Measurements from ENCODE around the gene PCDHA9.
"Not testable (repeated sequence)": the region's sequence is repeated elsewhere in the genome, so short reads cannot be mapped to it uniquely, and the experiment has no call there.

Gene PCDHA9

GRCh38 chr5:140848139-140849102 is at the start of gene PCDHA9:
Gene PCDHA9, plus strand, starts transcription at chr5:140848382. Its CDS starts 114 bp downstream, at chr5:140848496.
- DNase-seq: not testable (repeated sequence)

- no peak for DNase-seq
Observed at GRCh38 chr5:140800816-140801493, 47.2 kb upstream of the PCDHA9 start, which contains the start of gene PCDHA3. Gene PCDHA3, plus strand, starts transcription at chr5:140801057.

DNA sequence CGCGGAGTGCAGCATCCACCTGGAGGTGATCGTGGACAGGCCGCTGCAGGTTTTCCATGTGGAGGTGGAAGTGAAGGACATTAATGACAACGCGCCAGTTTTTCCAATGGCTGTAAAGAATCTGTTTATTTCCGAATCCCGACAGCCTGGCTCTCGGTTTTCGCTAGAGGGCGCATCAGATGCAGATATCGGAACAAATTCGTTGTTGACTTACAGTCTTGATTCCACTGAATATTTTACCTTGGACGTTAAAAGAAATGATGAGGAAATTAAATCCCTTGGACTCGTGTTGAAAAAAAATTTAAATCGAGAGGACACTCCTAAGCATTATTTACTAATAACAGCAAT is 46.7 kb upstream of the PCDHA9 start:
- no peak for DNase-seq

DNA sequence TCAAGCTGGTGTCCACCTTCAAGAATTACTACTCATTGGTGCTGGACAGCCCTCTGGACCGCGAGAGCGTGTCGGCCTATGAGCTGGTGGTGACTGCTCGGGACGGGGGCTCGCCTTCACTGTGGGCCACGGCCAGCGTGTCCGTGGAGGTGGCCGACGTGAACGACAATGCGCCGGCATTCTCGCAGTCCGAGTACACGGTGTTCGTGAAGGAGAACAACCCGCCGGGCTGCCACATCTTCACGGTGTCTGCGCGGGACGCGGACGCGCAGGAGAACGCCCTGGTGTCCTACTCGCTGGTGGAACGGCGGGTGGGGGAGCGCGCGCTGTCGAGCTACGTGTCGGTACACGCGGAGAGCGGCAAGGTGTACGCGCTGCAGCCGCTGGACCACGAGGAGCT is 45.8 kb upstream of the PCDHA9 start:
- not testable (repeated sequence) for DNase-seq

GRCh38 chr5:140802781-140803271 is 45.4 kb upstream of the PCDHA9 start:
- no peak for DNase-seq

DNA sequence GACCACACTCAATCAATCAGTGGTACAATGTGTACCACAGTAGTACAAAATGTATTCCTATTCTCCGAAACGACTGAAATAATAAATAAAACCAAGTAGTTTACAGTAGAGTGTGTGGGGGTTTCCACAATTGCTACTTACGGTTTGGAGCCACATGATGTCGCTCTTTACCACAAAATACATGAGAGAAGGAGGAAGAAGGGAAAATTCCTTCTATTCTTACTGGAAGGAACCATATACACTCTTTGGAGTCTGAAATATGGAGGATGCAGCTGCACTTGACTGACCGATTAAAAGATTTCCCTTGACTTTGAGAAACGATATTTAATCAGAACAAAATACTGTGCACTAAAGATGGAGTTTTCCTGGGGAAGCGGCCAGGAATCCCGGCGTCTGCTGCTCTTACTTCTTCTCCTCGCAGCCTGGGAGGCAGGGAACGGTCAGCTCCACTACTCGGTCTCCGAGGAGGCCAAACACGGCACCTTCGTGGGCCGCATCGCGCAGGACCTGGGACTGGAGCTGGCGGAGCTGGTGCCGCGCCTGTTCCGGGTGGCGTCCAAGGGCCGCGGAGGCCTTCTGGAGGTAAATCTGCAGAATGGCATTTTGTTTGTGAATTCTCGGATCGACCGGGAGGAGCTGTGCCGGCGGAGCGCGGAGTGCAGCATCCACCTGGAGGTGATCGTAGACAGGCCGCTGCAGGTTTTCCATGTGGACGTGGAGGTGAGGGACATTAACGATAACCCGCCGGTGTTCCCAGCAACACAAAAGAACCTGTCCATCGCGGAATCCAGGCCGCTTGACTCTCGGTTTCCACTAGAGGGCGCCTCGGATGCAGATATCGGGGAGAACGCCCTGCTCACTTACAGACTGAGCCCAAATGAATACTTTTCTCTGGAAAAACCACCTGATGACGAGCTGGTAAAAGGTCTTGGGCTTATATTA is 41.1 kb upstream of the PCDHA9 start, which contains the start of gene PCDHA4:
PCDHA4 (plus strand) TSS at position 235 of the 942 bp plus-strand sequence.
- DNase-seq: no peak

DNA sequence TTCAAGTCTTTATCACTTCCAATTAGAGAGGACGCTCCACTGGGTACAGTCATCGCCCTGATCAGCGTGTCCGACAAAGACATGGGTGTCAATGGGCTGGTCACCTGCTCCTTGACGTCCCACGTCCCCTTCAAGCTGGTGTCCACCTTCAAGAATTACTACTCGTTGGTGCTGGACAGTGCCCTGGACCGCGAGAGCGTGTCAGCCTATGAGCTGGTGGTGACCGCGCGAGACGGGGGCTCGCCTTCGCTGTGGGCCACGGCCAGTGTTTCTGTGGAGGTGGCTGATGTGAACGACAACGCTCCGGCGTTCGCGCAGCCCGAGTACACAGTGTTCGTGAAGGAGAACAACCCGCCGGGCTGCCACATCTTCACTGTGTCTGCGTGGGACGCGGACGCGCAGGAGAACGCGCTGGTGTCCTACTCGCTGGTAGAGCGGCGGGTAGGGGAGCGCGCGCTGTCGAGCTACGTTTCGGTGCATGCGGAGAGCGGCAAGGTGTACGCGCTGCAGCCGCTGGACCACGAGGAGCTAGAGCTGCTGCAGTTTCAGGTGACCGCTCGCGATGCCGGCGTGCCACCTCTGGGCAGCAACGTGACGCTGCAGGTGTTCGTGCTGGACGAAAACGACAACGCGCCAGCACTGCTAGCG is 39.8 kb upstream of the PCDHA9 start:
- not testable (repeated sequence) for DNase-seq

GRCh38 chr5:140808889-140809291 is 39.3 kb upstream of the PCDHA9 start:
- no peak for DNase-seq

GRCh38 chr5:140821375-140822280 is 26.6 kb upstream of the PCDHA9 start, which contains the start of gene PCDHA5:
Gene PCDHA5, plus strand, starts transcription at chr5:140821613.
- no peak for DNase-seq

DNA sequence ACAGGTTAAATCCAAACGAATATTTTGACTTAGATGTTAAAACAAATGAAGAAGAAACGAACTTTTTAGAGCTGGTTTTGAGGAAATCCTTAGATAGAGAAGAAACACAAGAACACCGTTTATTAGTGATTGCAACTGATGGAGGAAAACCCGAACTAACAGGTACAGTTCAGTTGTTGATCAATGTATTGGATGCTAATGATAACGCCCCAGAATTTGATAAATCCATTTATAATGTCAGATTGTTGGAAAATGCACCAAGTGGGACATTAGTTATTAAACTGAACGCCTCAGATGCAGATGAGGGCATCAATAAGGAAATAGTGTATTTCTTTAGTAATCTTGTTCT is 25.9 kb upstream of the PCDHA9 start:
- DNase-seq: no peak

DNA sequence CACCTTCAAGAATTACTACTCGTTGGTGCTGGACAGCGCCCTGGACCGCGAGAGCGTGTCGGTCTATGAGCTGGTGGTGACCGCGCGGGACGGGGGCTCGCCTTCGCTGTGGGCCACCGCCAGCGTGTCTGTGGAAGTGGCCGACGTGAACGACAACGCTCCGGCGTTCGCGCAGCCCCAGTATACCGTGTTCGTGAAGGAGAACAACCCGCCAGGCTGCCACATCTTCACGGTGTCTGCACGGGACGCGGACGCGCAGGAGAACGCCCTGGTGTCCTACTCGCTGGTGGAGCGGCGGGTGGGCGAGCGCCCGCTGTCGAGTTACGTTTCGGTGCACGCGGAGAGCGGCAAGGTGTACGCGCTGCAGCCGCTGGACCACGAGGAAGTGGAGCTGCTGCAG is 25.2 kb upstream of the PCDHA9 start:
- not testable (repeated sequence) for DNase-seq

DNA sequence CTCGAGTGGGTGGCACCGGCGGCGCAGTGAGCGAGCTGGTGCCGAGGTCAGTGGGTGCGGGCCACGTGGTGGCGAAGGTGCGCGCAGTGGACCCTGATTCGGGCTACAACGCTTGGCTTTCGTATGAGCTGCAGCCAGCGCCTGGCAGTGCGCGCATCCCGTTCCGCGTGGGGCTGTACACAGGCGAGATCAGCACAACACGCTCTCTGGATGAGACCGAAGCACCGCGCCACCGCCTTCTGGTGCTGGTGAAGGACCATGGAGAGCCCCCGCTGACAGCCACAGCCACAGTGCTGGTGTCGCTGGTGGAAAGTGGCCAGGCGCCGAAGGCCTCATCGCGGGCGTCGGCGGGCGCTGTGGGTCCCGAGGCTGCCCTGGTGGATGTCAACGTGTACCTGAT is 24.7 kb upstream of the PCDHA9 start:
- no peak for DNase-seq

DNA sequence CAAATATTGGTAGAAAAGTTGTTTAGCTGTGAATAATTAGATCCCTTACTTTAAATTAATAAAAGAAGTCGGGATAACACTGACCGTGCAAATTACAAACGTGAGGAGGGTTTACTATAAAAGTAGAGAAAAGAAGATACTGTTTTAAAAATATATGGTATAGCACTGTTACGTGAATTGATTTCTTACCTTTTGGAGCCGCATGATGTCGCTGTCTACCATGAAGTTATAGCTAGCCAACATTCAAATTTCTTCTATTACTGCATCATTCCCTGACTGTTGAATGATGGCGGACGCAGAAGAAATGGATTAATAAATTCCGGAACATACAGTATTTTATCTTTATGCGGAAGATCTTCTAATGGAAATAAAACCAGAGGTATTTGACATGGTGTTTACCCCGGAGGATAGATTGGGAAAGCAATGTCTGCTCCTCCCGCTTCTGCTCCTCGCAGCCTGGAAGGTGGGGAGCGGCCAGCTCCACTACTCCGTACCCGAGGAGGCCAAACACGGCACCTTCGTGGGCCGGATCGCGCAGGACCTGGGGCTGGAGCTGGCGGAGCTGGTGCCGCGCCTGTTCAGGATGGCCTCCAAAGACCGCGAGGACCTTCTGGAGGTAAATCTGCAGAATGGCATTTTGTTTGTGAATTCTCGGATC is 20.3 kb upstream of the PCDHA9 start, which contains the start of gene PCDHA6:
PCDHA6 (plus strand) TSS at position 257 of the 658 bp plus-strand sequence; CDS start at position 389, 132 bp downstream.
- no peak for DNase-seq

- no peak for DNase-seq
Observed at GRCh38 chr5:140828362-140828737, 19.8 kb upstream of the PCDHA9 start.

GRCh38 chr5:140829511-140830501 is 18.4 kb upstream of the PCDHA9 start:
- DNase-seq: not testable (repeated sequence)

- no peak for DNase-seq
Observed at GRCh38 chr5:140833993-140834392, 14.2 kb upstream of the PCDHA9 start, which contains the start of gene PCDHA7. Gene PCDHA7, plus strand, starts transcription at chr5:140834269. Its CDS starts 115 bp downstream, at chr5:140834384.

DNA sequence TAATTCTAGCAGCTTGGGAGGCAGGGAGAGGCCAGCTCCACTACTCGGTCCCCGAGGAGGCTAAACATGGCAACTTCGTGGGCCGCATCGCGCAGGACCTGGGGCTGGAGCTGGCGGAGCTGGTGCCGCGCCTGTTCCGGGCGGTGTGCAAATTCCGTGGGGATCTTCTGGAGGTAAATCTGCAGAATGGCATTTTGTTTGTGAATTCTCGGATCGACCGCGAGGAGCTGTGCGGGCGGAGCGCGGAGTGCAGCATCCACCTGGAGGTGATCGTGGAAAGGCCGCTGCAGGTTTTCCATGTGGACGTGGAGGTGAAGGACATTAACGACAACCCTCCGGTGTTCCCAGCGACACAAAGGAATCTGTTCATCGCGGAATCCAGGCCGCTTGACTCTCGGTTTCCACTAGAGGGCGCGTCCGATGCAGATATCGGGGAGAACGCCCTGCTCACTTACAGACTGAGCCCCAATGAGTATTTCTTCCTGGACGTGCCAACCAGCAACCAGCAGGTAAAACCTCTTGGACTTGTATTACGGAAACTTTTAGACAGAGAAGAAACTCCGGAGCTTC is 13.7 kb upstream of the PCDHA9 start:
- not testable (repeated sequence) for DNase-seq

All from cerebellar nuclear complex (tissue), 1 donor.